ENCODE measurements around the gene MOB2.
A peak's percentile ranks its signal among the peaks of the same experiment; 100 is the strongest.

MOB2 gene, protein sequence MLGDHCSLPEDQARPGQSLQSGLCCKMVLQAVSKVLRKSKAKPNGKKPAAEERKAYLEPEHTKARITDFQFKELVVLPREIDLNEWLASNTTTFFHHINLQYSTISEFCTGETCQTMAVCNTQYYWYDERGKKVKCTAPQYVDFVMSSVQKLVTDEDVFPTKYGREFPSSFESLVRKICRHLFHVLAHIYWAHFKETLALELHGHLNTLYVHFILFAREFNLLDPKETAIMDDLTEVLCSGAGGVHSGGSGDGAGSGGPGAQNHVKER

DNA sequence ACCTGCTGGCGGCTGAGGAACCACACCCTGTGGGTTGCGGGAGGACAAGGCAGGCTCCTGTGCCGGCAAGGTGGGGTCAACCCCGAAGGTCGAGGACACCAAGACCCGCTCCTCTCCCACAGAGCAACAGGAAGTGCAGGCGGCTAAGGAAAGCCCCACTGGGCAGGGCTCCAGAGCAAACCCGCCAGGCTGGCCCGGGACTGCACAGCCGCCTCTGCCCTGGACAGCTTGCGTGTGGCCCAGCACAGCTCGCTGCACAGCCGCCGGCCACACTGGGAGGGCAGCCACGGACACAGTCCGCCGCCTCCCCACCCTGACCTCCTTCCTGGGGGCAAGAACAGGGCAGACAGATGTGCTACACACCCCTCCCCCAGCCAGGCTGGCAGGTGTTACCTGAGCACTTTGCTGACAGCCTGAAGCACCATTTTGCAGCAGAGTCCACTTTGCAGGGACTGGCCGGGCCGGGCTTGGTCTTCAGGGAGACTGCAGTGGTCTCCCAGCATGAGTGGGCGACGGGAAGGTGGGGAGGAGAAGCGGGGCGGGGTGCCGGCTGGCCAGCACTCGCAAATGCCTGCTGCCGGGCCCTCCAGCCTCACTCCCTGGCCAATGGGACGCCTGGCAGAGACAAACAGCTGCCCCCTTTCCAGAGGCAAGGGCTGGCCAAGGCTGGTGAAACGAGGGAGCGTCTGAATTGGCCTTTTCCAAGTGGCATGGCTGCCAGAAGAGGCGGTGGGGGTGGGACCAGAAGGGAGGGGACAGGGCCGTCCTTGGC lies at the start of gene MOB2:
Gene MOB2 (minus strand): TSS at position 726 of the 772 bp plus-strand sequence. CDS start 223 bp downstream, at position 503.
- peak; percentile 33 for DNase-seq

DNA sequence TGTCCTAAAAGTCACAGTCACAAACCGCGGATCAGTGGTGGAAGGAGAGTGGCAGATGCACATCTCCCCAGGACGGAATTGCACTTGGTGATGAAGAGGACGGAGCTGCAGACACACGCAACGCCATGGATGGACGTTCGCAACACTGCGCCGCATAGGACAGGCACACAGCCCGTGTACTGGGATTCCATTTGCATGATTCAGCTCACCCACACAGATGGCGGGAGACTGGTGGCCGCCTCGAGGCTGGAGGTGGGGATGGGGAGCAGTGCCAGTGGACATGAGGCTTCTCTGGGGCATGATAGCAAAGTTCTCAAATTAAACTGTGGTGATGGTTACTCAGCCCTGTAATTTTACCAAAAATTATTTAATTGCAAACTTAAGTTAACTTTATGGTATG lies 48.1 kb upstream of the MOB2 start:
- DNase-seq = no peak

DNA sequence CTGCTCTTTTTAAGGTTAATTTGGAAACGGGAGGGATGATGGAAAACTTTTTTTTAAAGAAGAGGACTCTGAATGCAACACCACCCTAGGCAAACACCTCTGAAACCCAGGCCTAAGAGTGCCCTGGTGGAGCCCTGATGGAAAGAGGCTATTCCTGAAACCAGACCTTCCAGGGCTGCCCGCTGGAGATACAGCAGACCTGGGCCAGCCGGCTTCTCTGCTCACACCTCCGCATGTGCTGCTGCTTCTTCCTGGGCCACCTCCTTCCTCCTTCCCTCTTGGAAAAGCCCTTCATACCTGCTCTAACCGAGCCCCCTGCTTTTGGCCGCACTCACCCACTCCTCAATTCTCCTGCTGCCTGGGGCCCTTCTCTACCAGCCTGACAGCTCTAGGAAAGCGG lies 47.6 kb upstream of the MOB2 start:
- no peak for DNase-seq

DNA sequence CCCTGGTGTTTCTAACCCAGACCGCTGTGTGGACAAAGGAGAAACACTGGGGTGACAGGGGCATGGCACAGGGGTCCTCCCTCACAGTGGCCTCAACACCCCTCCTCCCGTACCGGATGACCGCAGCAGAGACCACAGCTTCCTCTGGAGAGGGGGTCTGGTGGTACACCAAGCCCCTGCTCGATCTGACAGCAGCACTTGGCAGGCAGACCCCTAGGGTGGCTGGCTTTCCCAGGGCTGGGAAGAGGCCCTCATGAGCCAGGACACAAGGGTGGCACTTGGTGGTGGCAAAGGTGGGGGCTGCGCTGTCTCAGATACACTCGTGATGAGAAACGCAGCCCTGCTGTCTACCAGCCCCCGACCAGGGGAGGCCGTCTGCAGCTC lies 46.8 kb upstream of the MOB2 start:
- no peak for DNase-seq

DNA sequence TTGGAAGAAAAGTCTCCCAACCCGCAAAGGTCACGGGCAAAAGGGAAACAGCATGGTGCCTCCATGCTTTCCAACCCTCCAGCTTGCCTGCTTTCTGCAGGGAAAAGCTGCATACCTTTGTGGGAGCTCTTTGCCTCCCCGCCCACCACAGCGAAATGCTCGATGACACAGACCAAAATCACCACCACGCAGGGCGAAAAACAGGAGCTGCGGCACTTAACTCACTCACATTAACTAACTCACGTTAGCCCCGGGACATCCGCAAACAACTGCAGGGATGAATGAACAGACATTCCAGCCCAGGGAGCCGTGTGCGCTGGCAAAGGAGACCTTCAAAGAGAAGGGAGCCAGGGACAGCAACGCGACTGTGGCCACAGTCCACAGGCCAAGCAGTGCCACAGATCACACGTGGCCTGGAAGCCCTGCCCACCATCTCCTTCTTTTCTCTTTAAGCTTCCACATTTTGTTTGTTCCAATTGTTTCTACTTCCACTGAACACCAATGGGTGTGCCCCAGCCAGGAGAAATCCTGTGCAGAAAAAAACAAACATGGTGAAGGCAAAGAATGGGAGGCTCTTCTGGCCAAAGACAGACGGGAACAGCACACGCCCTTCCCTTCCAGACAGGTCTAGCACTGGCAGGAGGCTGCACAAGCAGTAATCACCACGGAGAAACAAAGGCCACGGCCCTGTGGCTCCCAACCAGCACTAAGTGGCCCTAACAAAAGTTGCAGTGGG lies 46.2 kb upstream of the MOB2 start:
- DNase-seq = no peak

DNA sequence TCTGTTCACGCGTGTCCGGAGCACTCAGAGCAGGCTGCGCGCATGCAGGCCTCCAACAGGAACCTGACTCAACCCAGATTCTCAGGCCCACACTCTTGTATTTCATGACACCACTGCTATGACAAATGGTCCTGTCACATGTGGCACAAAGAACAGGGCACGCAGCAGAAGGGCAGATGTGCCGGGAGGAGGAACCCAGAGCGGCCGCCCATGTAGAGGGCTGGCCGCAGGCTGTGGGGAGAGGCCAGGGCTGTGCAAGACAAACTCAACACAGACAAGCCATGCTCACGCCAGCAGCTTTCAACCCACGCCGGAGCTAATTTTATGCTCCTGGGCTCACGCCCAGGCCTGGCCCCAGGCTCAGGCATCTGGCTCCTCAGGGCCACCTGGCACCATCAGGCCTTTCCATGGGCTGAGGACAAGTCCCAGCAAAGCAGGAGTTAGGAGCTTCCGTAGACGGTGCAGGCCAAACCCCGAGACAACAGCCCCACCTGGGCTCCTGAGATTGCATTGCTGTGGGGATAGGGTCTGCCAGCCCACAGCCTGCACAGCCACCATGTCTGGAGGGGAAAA lies 45.5 kb upstream of the MOB2 start:
- no peak for DNase-seq

DNA sequence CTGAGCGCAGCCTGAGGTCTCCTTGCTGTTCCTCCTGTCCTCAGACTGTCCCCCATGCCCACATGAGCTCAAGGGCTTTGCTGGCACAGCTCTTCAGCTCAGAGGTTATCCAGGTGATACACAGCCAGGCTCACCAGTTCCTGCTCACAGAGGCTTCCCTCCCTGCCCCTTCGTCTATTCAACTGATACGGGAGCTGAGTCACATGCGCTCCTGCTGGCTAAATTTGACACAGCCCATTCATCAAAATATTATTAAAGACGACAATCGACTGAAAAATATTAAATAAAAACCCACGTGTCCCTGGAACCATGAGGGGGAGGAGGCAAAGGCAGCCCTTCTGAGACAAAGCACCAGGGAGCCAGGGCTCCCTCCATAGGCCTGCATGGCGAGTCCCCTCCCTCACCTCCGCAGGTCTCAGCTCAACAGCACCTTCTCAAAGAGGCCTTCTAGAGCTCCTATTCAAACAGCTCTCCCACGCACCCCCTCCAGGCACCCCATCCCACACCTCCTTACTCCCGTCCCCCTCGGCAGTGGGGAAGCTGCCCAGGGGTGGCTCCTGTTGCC lies 45.0 kb upstream of the MOB2 start:
- no peak for DNase-seq

DNA sequence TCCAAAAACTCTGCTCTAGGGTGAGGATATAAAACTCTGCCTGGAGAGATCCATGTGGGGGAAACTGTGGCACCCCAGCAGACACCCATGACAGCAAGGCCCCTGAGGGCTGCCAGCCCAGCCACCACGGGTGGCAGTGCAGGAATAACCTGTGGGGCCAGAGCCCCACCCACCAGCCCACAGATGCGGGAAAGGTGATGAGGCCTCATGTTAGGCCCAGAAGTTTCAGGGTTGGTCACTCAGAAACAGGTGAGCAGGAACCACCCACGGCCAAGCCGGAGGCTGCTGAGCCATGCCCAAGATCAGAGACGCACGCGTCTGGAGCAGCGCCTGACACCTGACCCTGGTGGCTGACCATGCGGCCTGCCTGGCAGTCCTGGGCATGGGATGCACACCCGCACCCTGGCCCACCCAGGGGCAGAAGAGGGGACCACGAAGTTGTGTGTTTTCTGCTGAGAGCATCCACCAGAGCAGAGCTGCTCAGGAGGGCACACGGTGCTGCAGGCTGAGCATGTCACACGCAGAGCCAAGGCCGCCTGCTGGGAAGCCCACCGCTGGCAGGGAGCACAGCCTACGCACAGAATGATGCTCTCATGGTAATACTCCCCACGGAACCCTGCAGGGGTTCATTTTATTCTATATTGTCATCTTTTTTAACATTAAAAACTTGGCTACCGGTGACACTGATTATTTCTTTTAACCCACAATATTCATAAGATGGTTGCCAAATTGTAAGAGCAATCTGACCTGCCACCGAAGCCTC lies 44.3 kb upstream of the MOB2 start:
- no peak for DNase-seq

DNA sequence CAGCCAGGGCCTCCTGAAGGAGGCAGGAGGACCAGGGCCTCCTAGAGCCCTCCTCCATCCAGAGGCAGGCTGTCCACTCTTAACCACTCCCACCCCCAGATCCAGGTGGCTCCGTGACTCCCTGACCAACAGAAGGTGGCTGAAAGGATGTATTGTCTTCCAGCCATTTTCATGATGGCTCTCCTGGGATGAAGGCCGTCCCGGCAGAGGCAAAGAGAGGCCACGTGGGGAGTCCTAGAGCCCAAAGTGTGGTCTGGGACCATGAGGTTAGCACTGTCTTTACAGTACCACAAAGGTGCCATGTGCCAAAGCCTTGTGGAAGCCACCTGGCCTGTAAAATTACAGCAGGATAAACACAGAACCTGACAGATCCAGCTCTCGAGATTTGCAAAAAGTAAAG lies 43.2 kb upstream of the MOB2 start:
- DNase-seq = no peak

DNA sequence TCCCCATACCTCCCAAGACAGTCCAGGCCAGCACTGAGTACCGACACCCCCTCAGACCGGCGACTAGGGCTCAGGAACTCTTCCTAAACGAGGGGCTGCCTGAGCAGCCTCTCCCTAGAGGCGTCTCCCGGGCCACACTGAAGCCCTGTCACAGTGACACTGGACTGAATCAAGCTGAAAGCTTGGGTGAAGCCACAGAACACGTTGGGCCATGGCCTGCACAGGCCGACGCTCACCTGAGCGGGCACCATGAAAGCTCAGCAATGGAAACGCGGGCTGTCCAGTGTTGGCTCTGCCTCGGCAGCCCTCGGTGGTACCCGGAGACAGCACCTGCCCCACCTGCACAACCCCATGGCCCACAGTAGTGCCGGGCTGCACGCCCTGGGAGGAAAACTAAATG lies 42.7 kb upstream of the MOB2 start:
- DNase-seq = no peak

DNA sequence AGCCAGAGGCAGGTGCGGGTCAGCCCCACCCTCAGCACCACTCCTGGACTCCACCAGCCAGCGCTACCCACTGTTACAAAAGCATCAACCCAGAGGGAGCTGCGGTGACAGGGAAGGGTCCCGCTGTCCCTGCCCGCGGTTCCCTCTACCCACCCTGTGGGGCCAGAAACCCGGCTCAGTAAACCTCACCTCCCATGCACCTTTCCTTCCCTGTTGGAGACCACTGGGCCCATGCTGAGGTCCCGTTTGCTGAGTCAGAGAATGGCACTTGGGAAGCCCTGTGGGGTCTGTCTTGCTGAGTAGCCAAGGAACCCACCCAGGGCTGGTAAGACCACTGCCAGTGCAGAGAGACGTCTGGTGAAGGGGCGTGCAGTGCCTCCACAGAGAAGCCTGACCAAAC lies 42.1 kb upstream of the MOB2 start:
- no peak for DNase-seq

DNA sequence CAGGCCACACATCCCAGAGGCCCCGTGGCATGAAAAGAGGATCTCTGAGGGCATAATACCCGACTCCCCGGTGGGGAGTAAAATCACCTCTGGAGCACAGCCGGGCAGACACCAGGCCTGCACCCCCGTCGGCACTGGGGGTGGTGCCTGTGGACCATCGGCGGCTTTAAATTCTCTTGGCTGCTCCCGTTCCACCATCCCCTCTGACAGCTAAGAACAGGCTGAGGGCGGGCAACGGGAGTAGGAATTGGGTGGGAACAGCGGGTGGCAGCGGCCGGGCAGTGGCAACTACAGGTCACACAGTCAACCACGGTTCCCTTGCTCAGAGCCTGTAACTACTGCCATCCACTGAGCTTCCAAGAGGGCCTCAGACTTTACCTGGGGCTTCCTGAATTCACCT lies 40.2 kb upstream of the MOB2 start:
- DNase-seq = no peak

DNA sequence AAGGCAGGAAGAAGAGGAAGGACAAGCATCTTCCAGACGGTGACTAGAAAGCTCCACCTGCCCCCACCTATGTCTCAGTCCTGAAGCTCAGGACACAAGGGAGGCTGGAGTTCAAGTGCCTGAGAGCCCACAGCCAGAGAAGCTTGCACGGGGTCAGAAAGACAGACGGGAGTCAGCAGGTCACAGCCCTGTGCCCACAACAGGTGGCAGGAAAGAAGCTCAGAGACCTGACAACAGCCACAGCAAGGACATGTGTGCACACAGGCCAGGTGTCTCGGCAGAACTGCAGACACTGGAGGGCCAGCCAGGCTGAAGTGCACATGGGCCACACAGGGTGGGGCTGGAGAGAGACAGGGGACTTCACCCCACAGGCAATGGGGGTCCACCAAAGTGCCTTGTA lies 37.2 kb upstream of the MOB2 start:
- DNase-seq = no peak

DNA sequence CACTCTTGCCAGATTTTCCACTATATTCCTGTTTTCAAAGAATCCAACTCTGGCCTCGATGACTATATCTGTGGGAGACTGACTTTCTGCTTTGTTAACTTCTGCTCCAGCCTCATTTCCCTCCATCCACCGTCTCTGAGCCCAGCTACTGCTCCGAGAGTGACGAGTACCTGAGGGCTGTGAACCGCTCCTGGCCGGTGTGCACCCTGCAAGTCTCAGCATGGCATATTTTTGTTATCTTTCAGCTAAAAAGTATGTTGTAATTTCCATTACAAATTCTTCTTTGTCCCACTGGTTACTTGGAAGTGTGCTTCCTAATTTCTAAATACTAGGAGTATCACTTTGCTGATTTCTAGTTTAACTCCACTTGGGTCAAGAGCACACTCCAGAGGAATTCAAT lies 36.5 kb upstream of the MOB2 start:
- no peak for DNase-seq

DNA sequence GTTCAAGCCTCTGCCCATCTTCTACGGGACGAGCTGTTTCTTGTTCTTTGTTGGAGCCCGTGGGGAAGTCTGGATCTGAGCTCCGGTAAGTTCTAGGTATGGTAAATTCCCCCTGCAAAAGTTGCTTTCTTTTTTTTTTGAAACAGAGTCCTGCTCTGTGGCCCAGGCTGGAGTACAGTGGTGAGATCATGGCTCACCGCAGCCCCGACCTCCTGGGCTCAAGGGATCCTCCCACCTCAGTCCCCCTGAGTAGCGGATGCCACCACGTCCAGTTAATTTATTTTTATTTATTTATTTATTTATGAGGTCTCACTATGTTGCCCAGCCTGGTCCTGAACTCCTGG lies 35.5 kb upstream of the MOB2 start:
- no peak for DNase-seq

DNA sequence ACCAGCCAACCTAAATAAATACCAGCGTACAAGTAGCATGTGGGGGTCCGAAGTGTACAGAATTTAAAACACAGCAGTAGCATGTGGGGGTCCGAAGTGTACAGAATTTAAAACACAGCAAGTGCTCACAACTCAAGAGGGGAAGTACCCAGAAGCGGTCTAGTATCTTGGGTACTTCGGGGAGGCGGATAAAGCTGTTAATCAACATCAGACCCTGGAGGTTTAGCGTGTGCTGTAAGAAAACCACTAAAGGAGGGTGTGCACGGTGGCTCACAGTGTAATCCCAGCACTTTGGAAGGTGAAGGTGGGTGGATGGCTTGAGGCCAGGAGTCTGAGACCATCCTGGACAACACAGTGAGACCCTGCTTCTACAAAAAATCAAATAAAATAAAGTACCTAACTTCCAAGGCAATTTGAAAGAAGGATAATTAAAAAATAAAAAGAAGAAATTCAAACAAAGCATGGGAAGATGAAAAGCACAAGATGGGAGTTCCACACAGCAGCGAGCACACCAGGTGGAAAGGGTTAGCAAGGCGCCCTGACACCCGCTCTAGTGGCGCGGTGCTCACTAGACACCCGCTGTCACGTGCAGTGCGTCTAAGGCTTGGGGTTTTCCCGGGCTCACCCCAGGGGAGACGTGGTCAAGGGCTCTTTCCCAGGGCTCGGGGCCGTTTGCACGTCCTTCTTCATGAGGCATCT lies 35.0 kb upstream of the MOB2 start:
- peak; percentile 6 for DNase-seq

DNA sequence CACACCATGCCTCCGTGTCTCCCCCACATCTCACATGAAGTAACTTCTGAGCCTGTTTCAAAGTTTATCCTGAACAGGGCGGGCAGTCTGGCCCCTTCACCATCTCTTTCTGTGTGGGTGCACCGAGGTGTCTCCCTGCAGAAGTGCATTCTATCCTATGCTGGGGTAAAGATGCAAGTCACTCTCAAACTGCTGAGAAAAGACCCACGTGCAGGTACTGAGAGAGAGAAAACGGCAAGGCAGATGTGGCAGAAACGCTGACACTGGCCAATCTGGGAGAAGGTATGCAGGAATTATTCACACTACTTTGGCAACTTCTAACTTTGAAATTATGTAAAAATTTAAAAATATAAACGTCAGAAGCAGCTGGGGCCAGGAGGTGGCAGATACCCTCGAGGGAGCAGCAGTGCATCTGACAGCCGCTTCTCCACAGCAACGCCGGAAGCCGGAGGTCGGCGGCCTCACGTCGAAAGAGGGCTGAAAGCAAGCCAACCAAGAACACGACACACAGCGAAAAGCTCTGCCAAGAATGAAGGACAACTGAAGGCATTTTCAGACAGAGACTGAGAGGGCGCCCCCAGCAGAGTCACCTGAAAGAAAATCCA lies 34.2 kb upstream of the MOB2 start:
- DNase-seq = no peak

DNA sequence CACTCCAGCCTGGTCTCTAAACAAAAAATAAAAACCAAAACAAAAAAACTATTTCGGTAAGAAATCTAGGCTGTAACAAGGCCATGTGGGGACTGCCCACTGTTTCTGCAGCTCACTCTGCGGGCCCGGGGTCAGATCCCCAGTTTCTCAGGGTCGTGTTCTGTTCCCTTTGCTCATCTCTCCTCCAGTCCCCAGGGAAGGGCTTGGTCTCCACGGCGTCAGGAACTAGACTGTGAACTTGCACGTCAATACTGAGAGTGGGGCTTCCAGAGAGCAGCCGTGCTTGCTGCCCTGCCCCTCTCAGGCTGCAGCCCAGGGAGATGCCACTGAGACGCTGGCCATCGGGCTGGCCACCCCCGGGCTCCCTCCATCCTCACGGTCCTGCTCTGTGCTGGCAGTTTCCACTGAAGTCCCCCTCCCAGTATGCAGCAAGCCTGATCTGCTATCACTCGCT lies 33.7 kb upstream of the MOB2 start:
- no peak for DNase-seq

DNA sequence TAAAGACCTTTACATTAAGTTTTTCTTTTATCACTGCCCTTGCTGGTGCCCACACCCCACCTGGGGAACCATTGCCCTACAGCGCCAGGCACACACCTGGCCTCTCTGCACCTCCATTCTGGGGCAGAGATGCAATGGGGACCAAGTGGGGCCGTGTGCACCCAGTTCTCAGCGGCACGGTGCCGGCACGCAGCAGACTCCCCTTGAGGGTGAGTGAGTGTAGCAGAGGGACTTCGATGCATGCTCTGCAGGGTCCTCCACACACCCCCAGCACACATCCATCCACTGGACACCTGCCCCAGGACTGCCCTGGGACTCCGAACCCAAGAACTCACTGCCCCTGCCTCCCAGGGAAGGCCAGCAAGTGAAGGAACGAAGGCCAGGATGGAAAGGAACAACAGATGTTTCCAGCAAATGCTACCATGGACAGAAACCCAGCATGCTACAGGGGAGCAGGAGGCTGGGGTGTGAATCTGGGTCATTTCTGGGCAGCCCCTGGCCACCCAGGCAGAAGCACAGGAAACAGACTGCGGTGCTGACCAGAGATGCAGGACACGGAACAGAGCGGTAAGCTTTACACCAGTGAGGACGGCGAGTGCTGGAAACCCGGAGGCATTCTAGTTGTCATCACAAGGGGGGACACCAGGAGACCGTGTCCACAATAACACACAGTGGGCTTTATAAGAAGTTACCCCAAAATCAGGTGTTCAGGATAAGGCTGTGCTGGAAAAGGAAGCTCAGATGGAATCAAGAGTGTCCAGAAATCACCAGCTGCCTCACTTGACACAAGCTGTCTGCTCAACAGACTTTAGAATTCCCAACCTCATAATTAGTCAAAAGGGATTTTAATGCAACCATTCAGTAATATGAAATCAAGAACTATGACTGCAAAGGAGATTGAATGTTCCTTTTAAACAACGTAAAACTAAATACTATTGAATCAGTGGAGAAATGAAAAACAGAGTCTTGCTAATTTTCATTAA lies 32.7 kb upstream of the MOB2 start:
- no peak for DNase-seq

DNA sequence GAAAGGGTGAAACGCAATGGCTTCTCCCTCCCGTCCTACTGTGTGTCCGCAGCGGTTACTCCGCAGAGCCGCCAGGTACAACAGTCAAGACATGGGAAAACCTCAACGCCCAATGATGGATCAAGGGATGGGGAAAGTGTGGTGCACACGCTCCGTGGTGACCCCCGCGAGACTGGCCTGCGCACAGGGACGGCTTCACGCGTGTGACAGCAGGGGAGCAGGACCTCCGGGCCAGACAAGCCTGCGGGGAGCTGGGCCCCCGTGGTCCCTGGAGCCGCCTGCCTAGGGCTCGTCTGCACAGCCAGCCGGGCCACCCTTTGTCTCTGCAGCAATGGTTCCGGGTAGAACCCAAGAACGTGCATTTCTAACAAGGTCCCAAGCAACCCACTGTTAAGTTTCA lies 31.7 kb upstream of the MOB2 start:
- no peak for DNase-seq

Measured in CD4-positive, alpha-beta T cell treated with Interleukin-17A for 1 hour (primary cell).